Measurements from ENCODE around the gene LCA5.
"Not testable (repeated sequence)": the region's sequence is repeated elsewhere in the genome, so short reads cannot be mapped to it uniquely, and the experiment has no call there.

LCA5 gene

GRCh38 chr6:79538106-79538971 lies 1.1 kb upstream of the LCA5 start:
- Histone ChIP-seq H3K4me1 (ENCODE audit: control insufficient read depth, insufficient read depth, low read length) (no peaks in the 10 kb centered on the region), H3K36me3 (ENCODE audit: control insufficient read depth, insufficient read depth, low read length) (peaks cover 2% of the 10 kb centered on the region; the same call in 1 of the 2 replicates), H3K27ac (ENCODE audit: low read length) (no peak overlapping the region), H3K27me3 (ENCODE audit: control insufficient read depth, insufficient read depth, low read length) (no peaks in the 10 kb centered on the region), H3K9me3 (ENCODE audit: control insufficient read depth, insufficient read depth, low read length) (no peaks in the 10 kb centered on the region), H3K4me3 (ENCODE audit: low read length) (peak overlapping the region; percentile 75; the same call in 1 of the 2 replicates)
- DNase-seq (ENCODE audit: low read depth, low spot score) = no peak
- WGBS (ENCODE audit: insufficient coverage, insufficient read length) = no CpG with 5 or more reads among the region's 14 CpGs

GRCh38 chr6:79536585-79536953 lies 661 bp downstream of the LCA5 start:
- Histone ChIP-seq H3K4me3 (ENCODE audit: low read length) (peak overlapping the region; percentile 90; the same call in 1 of the 2 replicates), H3K9me3 (ENCODE audit: control insufficient read depth, insufficient read depth, low read length) (no peaks in the 10 kb centered on the region), H3K4me1 (ENCODE audit: control insufficient read depth, insufficient read depth, low read length) (no peaks in the 10 kb centered on the region), H3K27me3 (ENCODE audit: control insufficient read depth, insufficient read depth, low read length) (no peaks in the 10 kb centered on the region), H3K27ac (ENCODE audit: low read length) (no peak overlapping the region), H3K36me3 (ENCODE audit: control insufficient read depth, insufficient read depth, low read length) (no peaks in the 10 kb centered on the region)
- no peak for DNase-seq (ENCODE audit: low read depth, low spot score)
- WGBS (ENCODE audit: insufficient coverage, insufficient read length) = no CpG with 5 or more reads among the region's 9 CpGs

- H3K4me1 ChIP-seq (ENCODE audit: control insufficient read depth, insufficient read depth, low read length); H3K27ac ChIP-seq (ENCODE audit: low read length); H3K36me3 ChIP-seq (ENCODE audit: control insufficient read depth, insufficient read depth, low read length); H3K9me3 ChIP-seq (ENCODE audit: control insufficient read depth, insufficient read depth, low read length); H3K27me3 ChIP-seq (ENCODE audit: control insufficient read depth, insufficient read depth, low read length); H3K4me3 ChIP-seq (ENCODE audit: low read length); DNase-seq (ENCODE audit: low read depth, low spot score): not testable (repeated sequence)
- WGBS (ENCODE audit: insufficient coverage, insufficient read length) = no CpG with 5 or more reads among the region's 4 CpGs
Observed at GRCh38 chr6:79529567-79529966, 7.7 kb downstream of the LCA5 start.

- Histone ChIP-seq H3K27ac (ENCODE audit: low read length) (no peak overlapping the region), H3K9me3 (ENCODE audit: control insufficient read depth, insufficient read depth, low read length) (no peaks in the 10 kb centered on the region), H3K4me1 (ENCODE audit: control insufficient read depth, insufficient read depth, low read length) (no peaks in the 10 kb centered on the region), H3K4me3 (ENCODE audit: low read length) (no peak overlapping the region), H3K27me3 (ENCODE audit: control insufficient read depth, insufficient read depth, low read length) (no peaks in the 10 kb centered on the region), H3K36me3 (ENCODE audit: control insufficient read depth, insufficient read depth, low read length) (no peaks in the 10 kb centered on the region)
- no CpG with 5 or more reads among the region's 1 CpG for WGBS (ENCODE audit: insufficient coverage, insufficient read length)
- no peak for DNase-seq (ENCODE audit: low read depth, low spot score)
Observed at GRCh38 chr6:79526897-79527296, 10.3 kb downstream of the LCA5 start.

GRCh38 chr6:79525272-79526100 lies 11.7 kb downstream of the LCA5 start:
- Histone ChIP-seq H3K9me3 (ENCODE audit: control insufficient read depth, insufficient read depth, low read length) (no peaks in the 10 kb centered on the region), H3K4me3 (ENCODE audit: low read length) (no peak overlapping the region), H3K27me3 (ENCODE audit: control insufficient read depth, insufficient read depth, low read length) (no peaks in the 10 kb centered on the region), H3K27ac (ENCODE audit: low read length) (no peak overlapping the region), H3K36me3 (ENCODE audit: control insufficient read depth, insufficient read depth, low read length) (no peaks in the 10 kb centered on the region), H3K4me1 (ENCODE audit: control insufficient read depth, insufficient read depth, low read length) (no peaks in the 10 kb centered on the region)
- WGBS (ENCODE audit: insufficient coverage, insufficient read length) = no CpG with 5 or more reads among the region's 12 CpGs
- no peak for DNase-seq (ENCODE audit: low read depth, low spot score)

- no peaks in the 10 kb centered on the region for H3K36me3 ChIP-seq (ENCODE audit: control insufficient read depth, insufficient read depth, low read length)
- H3K27me3 ChIP-seq (ENCODE audit: control insufficient read depth, insufficient read depth, low read length) = no peaks in the 10 kb centered on the region
- no peak overlapping the region for H3K4me3 ChIP-seq (ENCODE audit: low read length)
- no peak for DNase-seq (ENCODE audit: low read depth, low spot score)
- no peak overlapping the region for H3K27ac ChIP-seq (ENCODE audit: low read length)
- H3K4me1 ChIP-seq (ENCODE audit: control insufficient read depth, insufficient read depth, low read length) = no peaks in the 10 kb centered on the region
- no peaks in the 10 kb centered on the region for H3K9me3 ChIP-seq (ENCODE audit: control insufficient read depth, insufficient read depth, low read length)
- WGBS (ENCODE audit: insufficient coverage, insufficient read length) = 100% methylated on average over 1 of the region's 3 CpGs
Observed at GRCh38 chr6:79524065-79524464, 13.2 kb downstream of the LCA5 start.

- DNase-seq (ENCODE audit: low read depth, low spot score) = no peak
- H3K27ac ChIP-seq (ENCODE audit: low read length) = no peak overlapping the region
- no peaks in the 10 kb centered on the region for H3K9me3 ChIP-seq (ENCODE audit: control insufficient read depth, insufficient read depth, low read length)
- no peaks in the 10 kb centered on the region for H3K36me3 ChIP-seq (ENCODE audit: control insufficient read depth, insufficient read depth, low read length)
- H3K27me3 ChIP-seq (ENCODE audit: control insufficient read depth, insufficient read depth, low read length) = no peaks in the 10 kb centered on the region
- WGBS (ENCODE audit: insufficient coverage, insufficient read length) = no CpG with 5 or more reads among the region's 3 CpGs
- no peaks in the 10 kb centered on the region for H3K4me1 ChIP-seq (ENCODE audit: control insufficient read depth, insufficient read depth, low read length)
- H3K4me3 ChIP-seq (ENCODE audit: low read length) = no peak overlapping the region
Observed at GRCh38 chr6:79522609-79523008, 14.6 kb downstream of the LCA5 start.

- WGBS (ENCODE audit: insufficient coverage, insufficient read length) = no CpG with 5 or more reads among the region's 1 CpG
- H3K4me1 ChIP-seq (ENCODE audit: control insufficient read depth, insufficient read depth, low read length) = no peaks in the 10 kb centered on the region
- H3K27me3 ChIP-seq (ENCODE audit: control insufficient read depth, insufficient read depth, low read length) = no peaks in the 10 kb centered on the region
- no peaks in the 10 kb centered on the region for H3K36me3 ChIP-seq (ENCODE audit: control insufficient read depth, insufficient read depth, low read length)
- no peak overlapping the region for H3K27ac ChIP-seq (ENCODE audit: low read length)
- H3K4me3 ChIP-seq (ENCODE audit: low read length) = no peak overlapping the region
- no peak for DNase-seq (ENCODE audit: low read depth, low spot score)
- H3K9me3 ChIP-seq (ENCODE audit: control insufficient read depth, insufficient read depth, low read length) = no peaks in the 10 kb centered on the region
Observed at GRCh38 chr6:79520534-79520933, 16.7 kb downstream of the LCA5 start.

GRCh38 chr6:79518842-79519241 lies 18.4 kb downstream of the LCA5 start:
- Histone ChIP-seq H3K27me3 (ENCODE audit: control insufficient read depth, insufficient read depth, low read length) (no peaks in the 10 kb centered on the region), H3K4me1 (ENCODE audit: control insufficient read depth, insufficient read depth, low read length) (no peaks in the 10 kb centered on the region), H3K4me3 (ENCODE audit: low read length) (no peak overlapping the region), H3K9me3 (ENCODE audit: control insufficient read depth, insufficient read depth, low read length) (no peaks in the 10 kb centered on the region), H3K27ac (ENCODE audit: low read length) (no peak overlapping the region), H3K36me3 (ENCODE audit: control insufficient read depth, insufficient read depth, low read length) (no peaks in the 10 kb centered on the region)
- no peak for DNase-seq (ENCODE audit: low read depth, low spot score)

GRCh38 chr6:79515436-79515835 lies 21.8 kb downstream of the LCA5 start:
- H3K4me1 ChIP-seq (ENCODE audit: control insufficient read depth, insufficient read depth, low read length) = no peaks in the 10 kb centered on the region
- no peak overlapping the region for H3K27ac ChIP-seq (ENCODE audit: low read length)
- DNase-seq (ENCODE audit: low read depth, low spot score) = no peak
- H3K9me3 ChIP-seq (ENCODE audit: control insufficient read depth, insufficient read depth, low read length) = no peaks in the 10 kb centered on the region
- no peaks in the 10 kb centered on the region for H3K36me3 ChIP-seq (ENCODE audit: control insufficient read depth, insufficient read depth, low read length)
- no CpG with 5 or more reads among the region's 1 CpG for WGBS (ENCODE audit: insufficient coverage, insufficient read length)
- H3K27me3 ChIP-seq (ENCODE audit: control insufficient read depth, insufficient read depth, low read length) = no peaks in the 10 kb centered on the region
- no peak overlapping the region for H3K4me3 ChIP-seq (ENCODE audit: low read length)

Data from iPS DF 6.9 (cell line).